ENCODE measurements around the gene TMEM235.

The TMEM235 gene

DNA sequence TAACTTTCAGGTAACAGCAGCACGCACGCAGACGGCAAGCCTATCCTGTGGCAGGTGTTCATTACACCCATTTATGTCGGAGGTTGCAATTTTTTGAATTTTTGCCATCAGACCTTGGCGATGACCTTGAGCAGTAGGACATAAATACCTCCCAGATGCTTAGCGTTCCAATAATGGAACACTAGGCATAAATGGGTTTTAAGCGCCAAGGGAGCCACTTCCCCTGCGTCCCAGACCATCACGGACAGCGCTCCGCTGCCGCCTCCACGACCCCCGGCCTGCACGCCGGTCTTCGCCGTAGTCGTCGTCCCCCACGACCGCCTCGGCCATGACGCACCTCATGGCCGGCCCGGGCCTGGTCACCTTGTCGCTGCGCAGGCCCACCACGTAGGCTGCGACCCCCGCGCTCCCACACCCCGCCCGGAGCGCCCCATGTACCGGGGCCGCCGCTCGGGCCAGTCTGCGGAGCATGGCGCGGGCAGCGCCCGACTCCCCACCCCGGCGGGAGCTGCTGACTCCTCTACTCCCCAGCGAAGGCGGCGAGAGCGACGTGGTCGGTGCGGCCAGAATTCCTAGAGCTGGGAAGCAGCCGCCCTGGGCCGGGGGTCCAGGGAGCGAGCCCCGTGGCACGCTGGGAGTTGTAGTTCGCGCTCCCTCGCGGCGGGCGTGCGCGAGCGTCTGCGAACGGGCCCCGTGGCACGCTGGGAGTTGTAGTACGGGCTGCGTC lies 22.7 kb downstream of the TMEM235 start:
- TF ChIP-seq, protein P1, sequence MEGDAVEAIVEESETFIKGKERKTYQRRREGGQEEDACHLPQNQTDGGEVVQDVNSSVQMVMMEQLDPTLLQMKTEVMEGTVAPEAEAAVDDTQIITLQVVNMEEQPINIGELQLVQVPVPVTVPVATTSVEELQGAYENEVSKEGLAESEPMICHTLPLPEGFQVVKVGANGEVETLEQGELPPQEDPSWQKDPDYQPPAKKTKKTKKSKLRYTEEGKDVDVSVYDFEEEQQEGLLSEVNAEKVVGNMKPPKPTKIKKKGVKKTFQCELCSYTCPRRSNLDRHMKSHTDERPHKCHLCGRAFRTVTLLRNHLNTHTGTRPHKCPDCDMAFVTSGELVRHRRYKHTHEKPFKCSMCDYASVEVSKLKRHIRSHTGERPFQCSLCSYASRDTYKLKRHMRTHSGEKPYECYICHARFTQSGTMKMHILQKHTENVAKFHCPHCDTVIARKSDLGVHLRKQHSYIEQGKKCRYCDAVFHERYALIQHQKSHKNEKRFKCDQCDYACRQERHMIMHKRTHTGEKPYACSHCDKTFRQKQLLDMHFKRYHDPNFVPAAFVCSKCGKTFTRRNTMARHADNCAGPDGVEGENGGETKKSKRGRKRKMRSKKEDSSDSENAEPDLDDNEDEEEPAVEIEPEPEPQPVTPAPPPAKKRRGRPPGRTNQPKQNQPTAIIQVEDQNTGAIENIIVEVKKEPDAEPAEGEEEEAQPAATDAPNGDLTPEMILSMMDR (IDR thresholded peaks at IDR 0.05; ENCODE audit: extremely low read depth, missing control alignments), result no peak

DNA sequence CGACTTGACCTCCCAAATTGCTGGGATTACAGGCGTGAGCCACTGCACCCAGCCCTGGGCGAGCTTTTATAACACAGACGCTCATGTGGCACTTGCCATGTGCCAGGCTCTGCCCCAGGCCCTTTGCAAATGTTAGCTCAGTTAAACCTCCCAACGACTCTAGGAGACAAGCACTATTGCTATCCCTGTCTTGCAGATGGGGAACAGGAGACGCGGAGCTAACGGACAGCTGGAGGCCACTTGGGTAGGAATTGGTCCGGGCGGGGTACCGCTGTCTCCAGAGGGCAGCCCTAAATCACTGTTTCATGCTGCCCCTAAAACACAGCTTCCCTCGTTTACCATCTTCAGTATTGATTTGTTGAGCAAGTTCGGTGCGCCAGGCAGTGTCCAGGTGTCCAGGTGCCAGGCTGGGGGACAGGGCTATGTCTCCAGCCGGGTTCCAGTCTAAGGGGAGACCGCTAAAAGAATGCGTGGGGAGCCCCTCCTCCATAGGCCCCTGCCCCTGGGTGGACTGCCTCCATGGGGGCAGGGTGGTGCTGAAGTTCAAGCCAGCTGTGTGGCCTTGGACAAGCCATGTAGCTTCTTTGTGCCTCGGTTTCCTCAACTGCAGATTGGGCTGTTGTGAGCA lies 23.7 kb downstream of the TMEM235 start:
- TF ChIP-seq, protein P1 (IDR thresholded peaks at IDR 0.05; ENCODE audit: extremely low read depth, missing control alignments), result no peak
- no peak for DNase-seq (ENCODE audit: low spot score)

More for the DNA sequence above, 22.7 kb downstream of the TMEM235 start:
- peak; percentile 91 for DNase-seq (ENCODE audit: low spot score)

DNA sequence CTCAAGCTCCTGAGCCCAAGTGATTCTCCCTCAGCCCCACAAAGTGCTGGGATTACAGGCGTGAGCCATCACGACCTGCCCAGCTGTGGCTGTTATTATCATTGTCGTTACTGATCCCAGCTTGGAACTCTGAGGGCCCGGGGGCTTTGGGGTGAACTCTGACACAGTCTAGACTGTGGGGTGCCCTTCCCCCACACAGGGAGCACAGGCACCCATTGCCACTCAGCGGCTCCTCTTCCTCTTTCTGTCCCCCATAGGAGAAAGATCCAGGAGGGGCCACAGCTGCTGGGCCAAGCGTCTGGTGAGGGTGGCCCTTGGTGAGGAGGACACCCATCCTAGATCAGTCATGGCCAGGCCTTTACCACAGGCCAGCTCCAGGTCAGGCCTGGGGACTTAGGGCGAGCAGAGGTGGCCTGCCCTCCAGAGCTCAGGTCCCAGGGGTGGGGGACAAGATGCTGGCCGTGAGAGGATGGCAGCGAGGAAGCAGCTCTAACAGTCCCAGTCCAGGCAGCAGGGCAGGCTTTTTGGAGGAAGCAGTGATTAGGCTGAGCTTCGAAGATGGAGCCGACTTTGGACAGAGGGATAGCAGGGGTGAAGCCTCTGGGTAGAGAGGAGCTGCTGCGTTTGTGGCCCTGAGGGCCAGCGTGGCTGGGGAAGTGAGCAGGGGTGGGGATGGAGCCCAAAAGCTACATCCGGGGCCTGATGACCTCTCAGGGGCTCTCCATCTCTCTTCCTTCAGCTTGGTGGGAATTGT lies 24.7 kb downstream of the TMEM235 start:
- DNase-seq (ENCODE audit: low spot score), result no peak
- TF ChIP-seq, protein P1 (IDR thresholded peaks at IDR 0.05; ENCODE audit: extremely low read depth, missing control alignments), result no peak

DNA sequence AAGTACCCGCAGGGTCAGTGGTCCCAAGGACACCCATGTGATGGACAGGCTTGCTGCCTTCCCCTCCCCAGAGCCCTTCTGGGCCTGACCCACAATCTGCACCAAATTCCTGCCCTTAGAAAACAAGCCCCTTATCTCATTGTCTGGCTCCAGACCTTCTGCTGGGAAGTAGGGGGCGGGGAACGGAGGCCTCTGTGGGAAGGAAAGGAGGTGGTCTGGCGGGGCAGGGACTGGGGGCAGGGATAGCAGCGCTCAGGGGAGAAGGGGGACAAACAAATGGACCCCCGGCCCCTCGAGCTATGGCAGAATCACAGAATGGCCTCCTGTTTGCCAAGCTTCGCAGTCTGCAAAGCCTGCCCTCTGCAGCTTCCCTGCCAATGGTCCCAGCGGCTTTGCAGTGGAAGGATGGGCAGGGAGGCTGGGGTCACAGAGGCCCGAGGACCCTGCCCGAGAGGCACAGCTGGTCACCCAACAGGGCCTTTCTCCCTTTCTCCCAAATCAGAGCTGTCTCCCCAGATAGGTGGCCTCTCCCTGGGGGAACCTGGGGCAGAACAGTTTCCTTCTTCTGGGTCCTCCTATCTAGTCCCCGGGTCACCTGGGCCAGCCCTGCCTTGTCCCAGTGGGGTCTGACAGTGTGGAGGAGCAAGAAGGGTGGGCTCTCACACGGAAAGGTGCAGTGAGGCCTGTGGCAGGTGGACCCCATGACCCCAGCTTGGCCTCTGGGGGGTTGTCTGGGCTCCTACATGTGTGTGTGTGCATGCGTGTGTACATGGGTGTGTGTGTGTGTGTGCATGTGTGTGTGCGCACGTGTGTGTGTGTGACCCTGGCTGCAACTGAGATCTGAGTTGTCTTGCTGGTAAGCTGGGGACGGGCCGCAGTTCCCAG lies 25.5 kb downstream of the TMEM235 start:
- DNase-seq (ENCODE audit: low spot score), result no peak
- TF ChIP-seq, protein P1 (IDR thresholded peaks at IDR 0.05; ENCODE audit: extremely low read depth, missing control alignments), result no peak

DNA sequence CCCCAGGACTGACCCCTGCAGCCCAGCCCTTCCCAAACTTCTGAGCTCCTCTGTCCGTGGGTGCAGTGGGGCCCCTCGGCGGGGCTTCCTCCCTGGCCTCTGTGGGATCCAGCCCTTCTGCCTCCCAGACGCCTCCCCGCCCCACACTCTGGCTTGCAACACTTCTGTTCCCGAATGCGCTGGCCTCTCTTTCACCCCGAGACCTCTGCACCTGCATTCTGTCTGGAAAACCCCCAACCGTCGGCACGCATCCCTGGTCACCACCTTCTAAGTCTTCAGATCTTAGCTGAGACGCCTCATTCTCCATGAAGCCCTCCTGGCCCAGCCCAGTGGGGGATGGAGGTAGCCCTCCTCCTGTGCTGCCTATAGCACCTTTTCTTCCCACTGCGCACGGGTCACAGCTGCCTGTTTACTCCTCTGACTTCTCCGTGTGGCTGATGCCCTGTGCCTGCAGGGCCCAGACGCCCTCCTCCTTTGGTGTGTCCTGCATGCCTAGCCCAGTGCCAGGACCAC lies 26.4 kb downstream of the TMEM235 start:
- peak; percentile 79 for DNase-seq (ENCODE audit: low spot score)

More for the DNA sequence above, 26.4 kb downstream of the TMEM235 start:
- TF ChIP-seq, protein P1 (IDR thresholded peaks at IDR 0.05; ENCODE audit: extremely low read depth, missing control alignments), result no peak
